Stromal cell of bone marrow (primary cell): ENCODE data around the gene FYTTD1.

Source experiments
- DNase-seq: peaks from one replicate; pipeline ENCODE4 v3.0.0-alpha.2; 2012; ENCODE audit warnings: low read depth

Gene FYTTD1

DNA sequence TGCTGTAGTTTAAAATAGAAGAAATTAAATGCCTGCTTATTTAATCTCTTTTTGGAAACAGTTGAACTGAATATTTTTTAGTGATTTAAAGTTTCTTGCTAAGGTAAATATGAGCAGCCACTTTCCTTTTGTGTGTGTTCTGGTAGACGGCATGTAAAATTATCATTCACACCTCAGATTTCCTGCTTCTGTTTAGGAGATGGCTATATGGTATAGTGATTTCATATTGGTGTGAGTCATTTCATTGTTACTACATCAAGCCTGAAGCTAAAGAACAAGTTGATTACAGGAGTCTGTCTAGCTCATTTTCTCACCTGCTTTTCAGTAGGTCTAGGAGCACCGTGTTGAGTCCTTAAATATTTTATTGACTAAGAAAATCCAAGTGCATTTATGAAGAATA lies 43.6 kb downstream of the FYTTD1 start:
- DNase-seq: no peak

DNA sequence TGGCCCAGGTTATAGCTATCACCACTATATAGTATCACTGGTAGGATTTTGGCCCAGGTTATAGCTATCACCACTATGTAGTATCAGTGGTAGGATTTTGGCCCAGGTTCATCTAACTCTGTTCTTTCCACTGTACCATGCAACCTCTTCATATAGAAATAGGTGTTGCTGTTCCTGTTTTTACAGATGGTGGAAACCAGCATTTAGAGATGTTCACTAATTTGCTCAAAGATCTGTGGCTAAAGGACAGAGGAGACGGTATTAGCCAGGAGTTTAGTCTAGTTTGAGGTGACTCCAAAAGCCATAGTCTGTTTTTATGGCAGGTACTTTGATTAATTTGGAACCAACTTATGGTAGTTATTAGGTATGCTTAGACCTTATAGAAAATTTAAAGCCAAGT lies 44.4 kb downstream of the FYTTD1 start:
- DNase-seq: no peak

DNA sequence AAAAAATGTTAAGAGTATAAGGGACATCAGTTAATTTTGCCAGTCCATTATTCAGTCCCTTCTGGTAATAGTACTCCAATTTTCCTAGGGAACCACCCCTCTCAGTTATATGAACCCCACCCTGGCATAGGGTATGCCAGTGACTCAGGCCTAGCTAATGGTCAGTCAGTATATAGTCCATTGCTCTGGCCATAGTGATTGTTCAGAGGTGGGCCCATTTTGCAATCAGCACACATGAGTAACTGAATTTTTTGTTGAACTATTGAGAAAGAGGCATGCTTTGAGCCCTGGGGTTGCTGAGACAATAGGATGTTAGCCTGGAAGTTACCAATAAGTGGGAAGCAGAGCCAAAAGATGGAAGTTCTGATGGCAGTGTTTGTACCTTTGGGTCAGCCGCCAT lies 45.5 kb downstream of the FYTTD1 start:
- DNase-seq: peak; percentile 82

DNA sequence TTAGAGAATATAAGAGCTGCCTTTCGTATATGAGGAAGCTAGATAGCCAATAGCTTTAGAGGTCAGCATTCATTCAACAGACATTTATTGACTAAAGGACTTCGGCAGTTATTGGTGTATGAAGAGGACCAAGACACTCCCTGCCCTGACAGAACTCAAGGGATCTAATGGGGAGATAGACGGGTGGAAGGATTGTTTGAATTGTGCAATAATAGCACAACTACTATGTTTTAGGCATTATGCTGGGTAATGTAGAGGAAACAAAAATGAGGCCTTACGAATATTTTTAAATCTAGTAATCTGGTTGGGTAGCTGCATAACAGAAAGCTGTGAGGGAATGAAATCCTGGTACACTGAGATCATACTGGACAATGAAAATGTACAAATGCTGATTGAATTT lies 46.4 kb downstream of the FYTTD1 start:
- DNase-seq: no peak

DNA sequence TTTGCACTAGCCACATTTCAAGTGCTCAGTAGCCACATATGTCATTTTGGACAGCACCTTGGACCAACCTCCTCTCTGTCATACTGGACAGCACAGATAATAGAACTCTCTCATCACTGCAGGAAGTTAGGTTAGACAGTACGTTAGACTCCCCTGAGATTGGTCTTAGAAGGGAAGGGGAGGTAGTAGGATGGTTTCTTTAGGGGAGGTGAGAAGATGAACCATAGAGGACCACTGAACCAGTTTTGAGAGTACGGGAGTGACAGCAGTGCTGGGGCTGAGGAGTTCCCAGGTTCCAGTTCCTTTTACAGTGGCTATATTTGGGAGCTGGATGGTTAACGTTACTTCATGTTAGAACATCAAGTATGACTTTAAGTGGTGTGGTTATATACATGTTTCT lies 49.2 kb downstream of the FYTTD1 start:
- DNase-seq: no peak

DNA sequence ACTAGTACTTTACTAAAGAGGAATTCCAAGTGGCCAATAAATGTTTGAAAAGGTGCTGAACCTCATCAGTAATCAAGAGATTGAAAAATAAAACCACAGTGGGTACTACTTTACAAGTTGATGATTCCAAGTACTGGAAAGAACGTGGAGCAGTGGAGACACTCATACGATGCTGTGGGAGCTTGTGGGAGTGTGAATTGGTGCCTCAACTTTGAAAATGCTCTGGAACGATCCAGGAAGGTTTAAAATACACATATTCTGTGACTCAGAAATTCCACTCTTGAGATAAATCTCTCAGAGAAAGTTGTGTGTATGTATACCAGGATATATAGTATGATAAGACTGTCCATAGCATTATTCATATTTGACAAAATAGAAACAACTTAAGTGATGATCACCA lies 50.7 kb downstream of the FYTTD1 start:
- DNase-seq: no peak

DNA sequence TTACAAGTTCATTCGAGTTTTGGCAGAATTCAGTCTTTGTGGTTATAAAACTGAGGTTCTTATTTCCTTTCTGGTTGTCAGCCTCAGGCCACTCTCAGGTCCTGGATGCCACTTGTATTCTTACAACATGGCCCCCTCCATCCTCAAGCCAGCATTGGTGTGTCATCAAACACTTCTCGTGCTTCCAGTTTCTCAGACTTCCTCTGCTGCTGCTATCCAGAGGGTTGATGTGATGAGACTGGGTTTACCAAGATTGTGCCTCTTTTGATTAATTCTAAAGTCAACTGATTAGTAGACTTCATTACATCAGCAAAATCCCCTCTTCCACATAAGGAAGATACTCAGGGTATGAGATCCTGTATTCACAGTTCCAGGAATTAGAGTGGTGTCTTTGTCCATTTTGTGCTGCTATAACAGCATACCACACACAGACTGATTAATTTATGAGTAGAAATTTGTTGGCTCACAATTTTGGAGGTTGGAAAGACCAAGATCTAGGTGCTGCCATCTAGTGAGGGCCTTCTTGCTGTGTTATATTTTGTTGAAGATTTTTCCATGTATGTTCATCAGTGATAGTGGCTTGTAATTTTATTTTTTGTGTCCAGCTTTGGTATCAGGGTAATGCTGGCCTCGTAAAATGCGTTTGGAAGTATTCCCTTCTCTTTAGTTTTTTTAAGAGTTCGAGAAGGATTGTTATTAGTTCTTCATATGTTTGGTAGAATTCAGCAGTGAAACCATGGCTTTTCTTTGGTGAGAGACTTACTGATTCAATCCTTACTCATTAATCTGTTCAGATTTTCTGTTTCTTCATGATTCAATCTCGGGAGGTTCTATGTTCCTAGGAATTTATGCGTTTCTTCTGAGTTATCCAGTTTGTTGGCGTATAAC lies 52.5 kb downstream of the FYTTD1 start:
- DNase-seq: no peak

DNA sequence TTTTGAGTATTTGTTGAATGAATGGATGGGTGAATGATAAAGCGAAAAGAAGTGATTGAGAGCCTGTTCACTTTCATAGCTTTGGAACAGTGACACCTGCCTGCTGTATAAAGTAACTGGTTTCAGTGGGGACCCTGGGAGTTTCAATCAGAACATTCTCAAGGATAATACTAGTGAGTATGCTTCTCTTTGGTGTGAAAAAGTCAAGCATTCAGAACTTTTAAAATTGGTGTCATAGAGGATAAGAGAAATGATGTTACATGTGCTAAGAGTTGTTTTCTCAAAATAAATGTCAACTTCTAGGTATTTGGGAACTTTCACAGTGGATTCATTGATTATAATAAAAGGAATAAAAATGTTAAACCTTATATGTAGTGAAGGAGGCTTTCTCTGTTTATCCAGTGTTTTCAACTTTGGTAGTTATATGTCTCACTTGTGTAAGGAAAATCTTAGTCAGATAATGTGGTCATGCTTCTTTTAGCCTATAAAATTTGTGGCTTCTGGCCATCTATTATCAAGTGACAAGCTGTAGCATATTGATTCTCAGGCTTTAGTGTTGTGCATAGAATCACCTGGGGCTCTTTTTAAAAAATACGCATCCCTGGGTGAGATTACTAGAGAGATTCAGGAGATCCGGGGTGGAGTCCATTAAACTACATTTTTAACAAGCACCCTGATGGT lies 53.2 kb downstream of the FYTTD1 start:
- no peak for DNase-seq

DNA sequence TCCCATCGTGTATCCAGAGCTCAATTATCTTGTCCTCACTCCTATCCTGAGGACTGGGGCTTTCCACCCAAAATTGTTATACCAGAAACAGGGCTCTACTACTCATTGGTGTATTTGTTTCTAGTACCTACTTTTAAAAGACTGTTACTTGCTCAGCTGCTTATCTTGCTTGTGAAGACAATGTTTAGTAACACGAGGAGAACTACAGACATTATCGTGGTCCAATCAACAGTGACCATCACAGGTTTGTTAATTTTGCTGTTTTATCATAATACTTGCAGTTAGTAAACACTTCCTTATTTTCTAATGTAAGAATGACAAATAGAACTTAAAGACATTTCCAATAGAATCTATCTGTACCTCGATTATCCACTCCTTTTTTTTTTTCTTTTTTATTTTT lies 54.8 kb downstream of the FYTTD1 start:
- DNase-seq: no peak

DNA sequence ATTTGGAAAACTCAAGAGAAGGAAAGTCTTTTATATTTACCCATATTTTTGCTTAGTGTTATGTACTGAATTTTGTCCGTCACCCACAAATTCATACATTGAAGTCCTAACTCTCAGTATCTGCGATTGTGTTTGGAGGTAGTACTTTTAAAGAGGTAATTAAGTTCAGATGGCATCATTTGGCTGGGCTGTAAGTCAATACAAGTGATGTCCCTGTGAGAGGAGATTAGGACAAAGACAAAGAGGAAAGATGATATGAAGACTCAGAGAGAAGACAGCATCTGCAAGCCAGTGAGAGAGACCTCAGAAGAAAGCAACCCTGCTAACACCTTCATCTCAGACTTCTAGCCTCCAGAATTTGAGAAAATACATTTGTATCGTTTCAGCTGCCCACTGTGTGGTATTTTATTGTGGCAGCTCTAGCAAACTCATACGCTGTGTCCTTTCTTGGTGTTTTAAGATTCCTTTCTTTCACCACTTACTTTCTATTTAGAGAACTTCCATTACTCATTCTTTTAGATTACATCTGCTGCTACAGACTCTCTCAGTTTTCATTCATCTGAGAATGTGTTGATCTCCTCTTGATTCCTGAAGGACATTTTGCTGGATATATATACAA lies 58.4 kb downstream of the FYTTD1 start:
- DNase-seq: no peak

DNA sequence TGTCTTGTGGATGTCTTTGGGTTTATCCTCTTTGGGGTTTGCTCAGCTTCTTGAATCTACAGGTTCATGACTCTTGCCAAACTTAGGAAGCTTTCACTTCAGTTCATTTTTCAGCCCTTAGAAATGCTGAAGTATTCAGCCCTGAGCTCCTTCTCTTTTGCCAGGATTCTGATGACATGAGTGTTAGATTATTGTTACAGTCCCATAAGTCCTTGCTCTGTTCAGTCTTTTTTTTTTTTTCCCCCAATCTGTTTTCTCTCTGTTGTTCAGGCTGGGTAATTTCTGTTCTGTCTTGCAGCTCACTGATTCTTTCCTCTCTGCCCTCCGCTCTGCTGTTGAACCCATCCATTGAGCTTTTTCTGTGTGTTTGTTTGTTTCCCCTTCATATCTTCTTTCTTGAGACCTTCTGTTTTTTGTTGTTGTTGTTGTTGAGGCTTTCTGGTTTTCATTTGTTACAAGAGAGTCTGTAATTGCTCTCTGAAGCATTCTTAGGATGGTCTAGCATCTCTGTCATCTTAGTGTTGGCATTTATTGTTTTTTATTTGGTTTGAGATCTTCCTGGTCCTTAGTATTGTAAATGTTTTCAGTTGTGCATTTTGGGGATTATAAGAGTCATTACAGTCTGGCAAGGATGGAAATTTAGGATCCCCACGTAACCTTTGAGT lies 59.8 kb downstream of the FYTTD1 start:
- DNase-seq: no peak

DNA sequence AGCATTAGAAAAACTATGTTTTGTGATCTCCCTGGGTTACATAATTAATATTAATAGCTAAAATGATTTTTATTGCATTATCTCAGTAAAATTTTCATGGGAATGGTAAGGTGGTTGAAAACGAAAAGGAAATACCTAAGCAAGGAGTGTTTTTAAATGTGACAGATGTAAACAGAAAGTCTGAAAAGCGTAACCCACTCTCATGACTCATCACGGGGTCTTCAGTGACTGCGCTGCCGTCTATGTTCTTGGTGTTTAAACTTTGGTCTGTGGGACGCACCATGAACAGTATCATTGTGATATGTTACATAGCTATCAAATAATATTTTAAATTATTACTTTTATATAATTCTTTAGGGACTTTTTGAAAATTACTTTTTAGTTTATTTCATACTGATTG lies 61.2 kb downstream of the FYTTD1 start:
- DNase-seq: no peak

DNA sequence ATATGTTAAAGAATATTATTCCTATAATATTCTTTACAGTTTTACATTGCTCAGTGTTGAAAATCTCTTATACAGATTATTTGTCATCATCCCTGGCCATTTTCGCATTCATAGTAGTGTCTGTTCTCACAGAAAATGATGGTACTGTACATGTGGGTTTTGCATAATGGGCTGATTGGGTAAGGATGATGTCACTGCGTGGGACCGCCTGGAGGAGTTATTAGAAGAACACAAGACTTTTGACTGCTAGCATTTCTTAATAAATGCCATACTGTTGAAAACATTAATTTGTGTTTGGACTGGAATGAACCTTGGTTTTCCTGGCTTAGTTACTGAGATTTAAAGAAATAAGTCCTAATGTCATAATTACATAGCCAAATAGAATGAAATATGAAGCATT lies 61.7 kb downstream of the FYTTD1 start:
- peak; percentile 85 for DNase-seq

DNA sequence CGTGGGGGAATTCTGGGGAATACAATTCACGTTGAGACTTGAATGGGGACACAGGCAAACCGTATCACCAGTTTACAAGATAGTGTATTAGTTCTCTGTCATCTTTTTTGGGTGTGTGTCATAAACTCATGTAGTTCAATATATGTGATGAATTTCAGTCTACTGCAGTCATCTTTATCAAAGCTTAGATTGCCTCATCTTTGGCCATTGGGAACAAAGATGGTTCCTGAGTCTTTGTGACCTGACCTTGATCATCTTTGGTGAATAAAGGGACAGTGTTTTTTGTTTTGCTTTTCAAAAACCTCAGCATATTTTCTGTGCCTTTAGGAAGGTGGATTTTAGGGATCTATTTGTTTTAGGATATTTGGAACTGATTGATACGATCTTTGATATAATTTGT lies 64.7 kb downstream of the FYTTD1 start:
- DNase-seq: no peak

DNA sequence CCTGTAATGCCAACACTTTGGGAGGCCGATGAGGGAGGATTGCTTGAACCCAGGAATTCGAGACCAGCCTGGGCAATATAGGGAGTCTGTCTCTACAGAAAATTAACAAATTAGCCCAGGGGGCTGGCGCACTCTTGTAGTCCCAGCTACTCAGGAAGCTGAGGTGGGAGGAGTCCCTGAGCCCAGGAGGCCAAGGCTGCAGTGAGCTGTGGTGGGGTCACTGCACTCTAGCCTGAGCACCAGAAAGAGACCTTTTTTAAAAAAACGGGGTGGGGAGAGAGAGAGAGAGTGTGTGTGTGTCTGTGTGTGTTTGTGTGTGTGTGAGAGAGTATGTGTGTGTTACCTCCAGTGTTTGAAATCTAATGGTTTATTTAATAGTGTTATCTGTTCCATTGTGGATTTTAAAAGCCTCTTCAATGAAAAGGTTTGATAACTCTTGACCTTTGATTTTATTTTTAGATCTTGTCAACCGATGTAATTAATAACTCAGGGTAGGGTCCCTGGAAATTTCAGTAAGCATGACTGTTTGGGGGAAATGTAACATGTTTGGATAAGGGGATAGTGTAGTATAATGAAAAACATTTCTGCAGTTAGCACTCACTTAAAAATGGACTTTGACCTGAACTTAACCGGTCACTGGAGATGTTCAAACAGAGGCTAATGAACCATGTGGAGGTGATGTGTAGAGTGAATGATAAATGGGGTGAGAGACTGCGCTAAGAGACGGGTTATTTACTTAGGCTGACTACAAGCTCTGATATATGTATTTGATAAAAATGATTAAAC lies 71.1 kb downstream of the FYTTD1 start:
- DNase-seq: no peak

DNA sequence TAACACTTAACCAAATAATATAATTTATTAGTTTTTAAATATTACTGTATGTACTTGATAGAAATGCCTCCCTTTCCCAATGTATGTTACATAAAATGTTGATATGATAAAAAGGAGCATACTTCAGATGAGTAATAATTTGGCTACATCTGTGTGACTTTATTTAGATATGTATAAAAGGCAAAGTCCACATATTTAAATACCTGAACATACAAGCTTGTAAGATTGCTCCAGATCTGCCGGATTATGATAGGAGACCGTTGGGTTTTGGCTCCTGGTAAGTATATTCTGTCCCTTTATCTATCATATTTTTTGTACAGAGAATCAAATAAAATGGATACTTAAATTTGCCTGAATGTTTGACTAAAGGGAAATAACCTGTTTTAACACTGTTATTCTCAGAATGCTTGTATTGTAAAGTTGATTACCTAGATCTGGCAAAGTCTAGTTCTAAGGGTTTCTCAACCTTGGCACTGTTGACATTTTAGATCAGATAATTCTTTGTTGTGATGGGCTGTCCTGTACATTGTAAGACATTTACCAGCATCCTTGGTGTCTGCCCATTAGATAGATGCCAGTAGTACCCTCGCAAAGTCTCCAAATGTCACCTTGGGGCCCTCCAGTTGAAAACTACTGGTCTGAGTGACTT lies 79.8 kb downstream of the FYTTD1 start:
- no peak for DNase-seq

DNA sequence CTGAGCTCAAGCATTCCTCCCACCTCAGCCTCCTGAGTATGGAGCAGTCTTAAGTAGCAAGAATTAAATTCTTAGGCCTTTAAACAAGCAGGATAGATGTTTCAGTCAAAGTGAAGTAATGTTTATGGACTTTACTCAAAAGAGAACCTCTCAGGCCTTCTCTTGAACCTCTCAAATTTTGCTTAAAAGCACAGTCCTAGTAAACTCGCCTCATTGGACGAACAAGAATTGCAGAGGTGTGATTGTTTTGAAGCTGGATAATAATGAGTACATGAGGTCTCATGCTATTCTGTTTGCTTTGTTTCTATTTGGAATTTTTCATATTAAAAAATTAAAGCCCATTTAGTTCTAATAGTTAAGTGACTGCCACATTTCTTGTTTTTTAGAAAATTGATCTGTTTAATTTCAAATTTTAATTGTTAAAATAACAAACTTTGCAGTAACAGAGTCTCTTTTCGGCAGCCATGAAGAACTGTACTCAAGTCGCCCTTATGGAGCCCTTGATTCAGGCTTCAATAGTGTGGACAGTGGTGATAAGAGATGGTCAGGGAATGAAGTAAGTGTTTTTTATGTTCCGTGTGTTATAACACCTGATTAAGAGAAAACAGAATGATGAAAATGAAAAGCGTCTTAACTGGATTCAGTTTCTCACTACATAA lies 80.8 kb downstream of the FYTTD1 start:
- no peak for DNase-seq

DNA sequence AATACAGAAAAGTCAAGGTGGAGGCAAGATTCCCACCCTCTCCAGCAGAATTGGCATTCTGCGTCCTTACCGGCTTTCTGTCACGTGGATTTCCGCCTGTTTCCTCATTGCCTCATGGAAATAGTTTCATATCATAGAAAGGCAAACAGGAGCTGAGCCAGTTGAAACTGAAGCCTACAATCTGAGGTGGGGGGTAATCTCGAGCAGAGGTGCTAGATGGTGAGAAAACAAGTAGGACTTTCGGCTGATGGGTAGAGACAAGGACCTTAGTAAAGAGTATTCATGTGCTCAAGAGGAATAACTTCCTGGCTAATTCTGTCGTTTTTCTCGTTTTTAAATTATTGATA lies 81.3 kb downstream of the FYTTD1 start:
- DNase-seq: no peak

DNA sequence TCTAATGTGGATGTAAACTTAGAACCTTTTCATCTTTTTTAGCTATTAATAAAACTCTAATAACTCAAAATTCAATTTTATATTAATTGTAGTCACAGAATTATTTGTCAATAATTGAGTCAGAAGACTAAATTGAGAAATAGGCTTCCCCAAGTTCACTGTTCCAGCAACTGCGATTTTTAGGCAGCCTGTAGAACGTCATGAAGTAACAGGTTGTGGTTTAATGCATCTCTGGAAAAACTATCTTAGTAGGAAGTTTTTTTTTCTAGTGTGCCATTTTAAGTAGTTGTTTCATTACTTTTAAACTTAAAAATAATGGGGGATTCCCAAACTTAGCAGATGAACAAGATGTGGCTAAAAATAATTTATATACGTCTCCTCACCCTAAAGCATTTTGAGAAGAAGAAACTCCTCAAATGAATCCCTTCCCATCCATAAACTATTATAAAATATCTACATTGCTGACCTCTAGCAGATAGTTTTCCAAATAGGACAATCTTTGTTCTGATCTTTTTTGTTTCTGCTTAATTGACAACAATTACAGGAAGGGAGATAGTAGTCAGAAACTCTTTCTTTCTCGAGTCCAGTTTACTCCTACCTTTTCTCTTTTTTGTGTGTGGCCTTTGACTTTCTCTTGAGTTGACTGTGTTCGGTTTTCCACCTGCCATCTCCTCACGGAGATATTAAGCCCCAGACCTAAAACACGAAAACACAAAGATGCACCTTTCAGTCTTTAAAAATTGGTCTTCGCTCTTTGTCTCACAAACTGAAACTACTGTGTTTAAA lies 84.4 kb downstream of the FYTTD1 start:
- DNase-seq: no peak

DNA sequence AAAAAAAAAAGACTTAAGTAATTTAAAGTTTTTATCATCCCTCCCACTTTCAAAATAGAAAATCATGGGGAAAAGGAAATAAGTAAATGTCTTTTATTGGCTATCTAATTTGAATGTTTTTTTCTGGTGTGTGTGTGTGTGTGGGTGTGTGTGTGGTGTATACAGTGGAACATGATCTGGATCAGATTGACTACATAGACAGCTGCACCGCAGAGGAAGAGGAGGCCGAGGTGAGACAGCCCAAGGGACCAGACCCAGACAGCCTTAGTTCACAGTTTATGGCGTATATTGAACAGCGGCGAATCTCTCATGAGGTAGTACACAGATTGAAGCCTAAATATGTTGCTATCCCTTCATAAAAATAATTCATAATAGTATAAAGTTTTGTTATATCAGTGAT lies 85.8 kb downstream of the FYTTD1 start:
- no peak for DNase-seq
